Mesenchymal stem cell (in vitro differentiated cells and primary cell): ENCODE data around the gene SCN11A.

ENCODE experiments used
- DNase-seq: peaks from one replicate; pipeline ENCODE4 v3.0.0-alpha.2; 2013
- H2AFZ ChIP-seq: one replicate; pipeline ENCODE4 v1.6.1; 2013; ENCODE audit warnings: low read depth, mild to moderate bottlenecking, control low read depth, inconsistent platforms, low read length, moderate library complexity
- H2AK5ac ChIP-seq: 2 replicates; pipeline ENCODE4 v1.6.1; 2013; ENCODE audit warnings: low read length, moderate library complexity, mild to moderate bottlenecking, inconsistent platforms; ENCODE audit not compliant: severe bottlenecking
- H2BK120ac ChIP-seq: one replicate; pipeline ENCODE4 v1.6.1; 2013; ENCODE audit warnings: low read depth, mild to moderate bottlenecking, inconsistent platforms, low read length, moderate library complexity
- H2BK12ac ChIP-seq, 2 experiments: one replicate each; pipeline ENCODE4 v1.6.1; 2013; ENCODE audit warnings: inconsistent platforms in 2 of 2, low read length in 2 of 2, mild to moderate bottlenecking in 2 of 2, moderate library complexity in 2 of 2, control low read depth in 1 of 2
- H2BK15ac ChIP-seq: one replicate; pipeline ENCODE4 v1.6.1; 2013; ENCODE audit warnings: mild to moderate bottlenecking, low read depth, inconsistent platforms; ENCODE audit not compliant: poor library complexity, severe bottlenecking
- H2BK5ac ChIP-seq: 2 replicates; pipeline ENCODE4 v1.6.1; 2013; ENCODE audit warnings: low read depth, mild to moderate bottlenecking, low read length, control low read depth, inconsistent platforms; ENCODE audit not compliant: poor library complexity, severe bottlenecking
- H3K14ac ChIP-seq, 2 experiments: one replicate each; pipeline ENCODE4 v1.6.1; 2013; ENCODE audit warnings: inconsistent platforms in 2 of 2, low read length in 2 of 2, control low read depth in 1 of 2, mild to moderate bottlenecking in 1 of 2, moderate library complexity in 1 of 2
- H3K18ac ChIP-seq, 2 experiments: one replicate each; pipeline ENCODE4 v1.6.1; 2013; ENCODE audit warnings: inconsistent platforms in 2 of 2, low read length in 2 of 2, control low read depth in 1 of 2, low read depth in 1 of 2, mild to moderate bottlenecking in 1 of 2
- H3K23ac ChIP-seq, 2 experiments: one replicate each; pipeline ENCODE4 v1.6.1; 2013; ENCODE audit warnings: inconsistent platforms in 2 of 2, low read length in 2 of 2, mild to moderate bottlenecking in 2 of 2, moderate library complexity in 2 of 2, control low read depth in 1 of 2
- H3K27ac ChIP-seq: 2 replicates; pipeline ENCODE4 v1.5.1; 2013; ENCODE audit warnings: mild to moderate bottlenecking, moderate library complexity, low read length, control low read depth, inconsistent platforms; ENCODE audit not compliant: poor library complexity, severe bottlenecking
- H3K27me3 ChIP-seq, 2 experiments: 2 replicates each; pipeline versions ENCODE4 v1.6.1 to v1.7.0; 2013; ENCODE audit warnings: low read length in 2 of 2, mild to moderate bottlenecking in 2 of 2, moderate library complexity in 2 of 2, control low read depth in 1 of 2, inconsistent platforms in 1 of 2; ENCODE audit not compliant: control insufficient read depth in 1 of 2, insufficient read depth in 1 of 2
- H3K36me3 ChIP-seq, 2 experiments: 2 replicates each; pipeline versions ENCODE4 v1.6.1 to v1.7.0; 2013; ENCODE audit warnings: low read length in 2 of 2, control low read depth in 1 of 2, inconsistent platforms in 1 of 2, low read depth in 1 of 2, mild to moderate bottlenecking in 1 of 2; ENCODE audit not compliant: insufficient read depth in 2 of 2, control insufficient read depth in 1 of 2
- H3K4ac ChIP-seq, 2 experiments: one replicate each; pipeline ENCODE4 v1.6.1; 2013; ENCODE audit warnings: inconsistent platforms in 2 of 2, low read length in 2 of 2, mild to moderate bottlenecking in 2 of 2, moderate library complexity in 2 of 2, control low read depth in 1 of 2, low read depth in 1 of 2
- H3K4me1 ChIP-seq: 2 replicates; pipeline ENCODE4 v1.6.1; 2013; ENCODE audit warnings: low read depth, low read length, control low read depth; ENCODE audit not compliant: control insufficient read depth, insufficient read depth
- H3K4me2 ChIP-seq: 2 replicates; pipeline ENCODE4 v1.6.1; 2013; ENCODE audit warnings: low read length, mild to moderate bottlenecking, inconsistent platforms; ENCODE audit not compliant: poor library complexity, severe bottlenecking
- H3K4me3 ChIP-seq, 2 experiments: 2 replicates each; pipeline versions ENCODE4 v1.5.1 to v1.7.0; 2013; ENCODE audit warnings: low read length in 2 of 2, mild to moderate bottlenecking in 2 of 2, control low read depth in 1 of 2, low read depth in 1 of 2; ENCODE audit not compliant: insufficient read depth in 1 of 2
- H3K79me1 ChIP-seq: replicated peaks from 2 replicates; pipeline ENCODE4 v1.6.1; 2013; ENCODE audit warnings: mild to moderate bottlenecking, control low read depth, low read length, inconsistent platforms; ENCODE audit not compliant: poor library complexity, severe bottlenecking
- H3K9ac ChIP-seq: 2 replicates; pipeline ENCODE4 v1.7.0; 2013; ENCODE audit warnings: mild to moderate bottlenecking, low read length, moderate library complexity
- H3K9me3 ChIP-seq: 2 replicates; pipeline ENCODE4 v1.7.0; 2013; ENCODE audit warnings: mild to moderate bottlenecking, low read length; ENCODE audit not compliant: control insufficient read depth
- H4K8ac ChIP-seq: one replicate; pipeline ENCODE4 v1.6.1; 2013; ENCODE audit warnings: inconsistent platforms, mild to moderate bottlenecking, low read length, moderate library complexity
- H4K91ac ChIP-seq: one replicate; pipeline ENCODE4 v1.6.1; 2013; ENCODE audit warnings: mild to moderate bottlenecking, low read length, inconsistent platforms
- WGBS: methylation state at CpG from one replicate; pipeline ENCODE4 v1.1.7; 2013; ENCODE audit warnings: mixed read lengths; 5-methylcytosine and 5-hydroxymethylcytosine counted together

Gene SCN11A

DNA sequence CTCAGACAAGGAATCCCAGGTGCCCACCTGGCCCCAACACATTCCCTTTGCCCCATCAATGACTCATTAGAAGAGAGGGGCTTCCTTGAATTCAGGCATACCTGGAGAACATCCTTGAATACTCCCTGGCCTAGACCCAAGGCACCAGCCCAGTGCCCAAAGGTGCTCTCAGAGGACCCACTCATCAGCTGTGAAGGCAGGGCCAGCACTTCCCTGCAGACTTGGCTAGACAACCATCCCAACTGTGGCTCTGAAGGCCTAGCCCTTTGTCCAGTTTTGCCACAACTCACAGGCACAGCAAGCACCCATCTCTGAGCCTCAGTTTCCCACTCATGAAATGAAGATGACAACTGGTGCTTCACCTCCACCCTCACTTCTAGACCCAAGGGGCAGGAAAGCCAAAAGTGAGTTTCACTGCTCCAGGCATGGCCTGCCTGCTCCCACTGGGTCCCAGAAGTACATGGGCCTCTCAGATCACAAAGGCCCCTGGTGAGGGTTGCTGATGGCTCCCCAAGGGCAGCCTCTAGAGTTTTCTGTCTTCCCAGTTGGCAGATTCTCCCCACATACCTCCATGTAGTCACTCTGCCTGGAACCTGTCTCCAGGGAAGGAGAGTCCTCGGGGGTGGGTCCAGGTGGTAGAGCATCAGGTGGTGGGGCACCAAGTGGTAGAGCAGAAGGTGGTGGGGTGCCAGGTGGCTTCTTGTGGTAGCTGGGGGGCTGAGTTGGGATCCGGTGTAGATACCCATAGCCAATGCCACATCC, 48.2 kb upstream of the SCN11A start:
- no peak overlapping the region for H2BK120ac ChIP-seq
- no peak overlapping the region for H3K23ac ChIP-seq
- H2AK5ac ChIP-seq, result no peak overlapping the region
- no peak overlapping the region for H3K4me3 ChIP-seq
- H3K79me1 ChIP-seq, result peaks cover 59% of the 10 kb centered on the region
- no peak overlapping the region for H4K8ac ChIP-seq
- H3K27ac ChIP-seq, result no peak overlapping the region
- no peaks in the 10 kb centered on the region for H3K27me3 ChIP-seq
- no peaks in the 10 kb centered on the region for H3K9me3 ChIP-seq
- H2BK15ac ChIP-seq, result no peak overlapping the region
- H3K9ac ChIP-seq, result no peak overlapping the region
- 80% methylated on average over 1 of the region's 2 CpGs for WGBS
- H4K91ac ChIP-seq, result no peak overlapping the region
- no peak overlapping the region for H2AFZ ChIP-seq
- H3K18ac ChIP-seq, result no peak overlapping the region
- H2BK5ac ChIP-seq, result no peak overlapping the region
- peaks cover 60 to 73% of the 10 kb centered on the region in 2 experiments for H3K36me3 ChIP-seq
- H3K4me1 ChIP-seq, result peaks cover 16% of the 10 kb centered on the region
- no peak for DNase-seq
- H3K4me2 ChIP-seq, result no peak overlapping the region
- no peak overlapping the region for H3K14ac ChIP-seq
- no peak overlapping the region for H2BK12ac ChIP-seq
- H3K4ac ChIP-seq, result no peak overlapping the region

GRCh38 chr3:39099242-39099641, 47.5 kb upstream of the SCN11A start:
- Histone ChIP-seq H2BK12ac (no peak overlapping the region), H3K14ac (no peak overlapping the region), H2BK5ac (no peak overlapping the region), H2BK120ac (no peak overlapping the region), H3K4me1 (peaks cover 12% of the 10 kb centered on the region), H3K4me3 (no peak overlapping the region), H3K36me3 (peaks cover 64 to 80% of the 10 kb centered on the region in 2 experiments), H3K4ac (no peak overlapping the region), H2AFZ (no peak overlapping the region), H2AK5ac (no peak overlapping the region), H3K4me2 (no peak overlapping the region), H3K79me1 (peaks cover 52% of the 10 kb centered on the region), H3K23ac (no peak overlapping the region), H3K27ac (no peak overlapping the region), H3K27me3 (no peaks in the 10 kb centered on the region), H3K9me3 (no peaks in the 10 kb centered on the region), H3K9ac (no peak overlapping the region), H4K91ac (no peak overlapping the region), H2BK15ac (no peak overlapping the region), H3K18ac (no peak overlapping the region), H4K8ac (no peak overlapping the region)
- DNase-seq, result no peak
- WGBS, result 100% methylated on average over 1 of the region's 1 CpG

DNA sequence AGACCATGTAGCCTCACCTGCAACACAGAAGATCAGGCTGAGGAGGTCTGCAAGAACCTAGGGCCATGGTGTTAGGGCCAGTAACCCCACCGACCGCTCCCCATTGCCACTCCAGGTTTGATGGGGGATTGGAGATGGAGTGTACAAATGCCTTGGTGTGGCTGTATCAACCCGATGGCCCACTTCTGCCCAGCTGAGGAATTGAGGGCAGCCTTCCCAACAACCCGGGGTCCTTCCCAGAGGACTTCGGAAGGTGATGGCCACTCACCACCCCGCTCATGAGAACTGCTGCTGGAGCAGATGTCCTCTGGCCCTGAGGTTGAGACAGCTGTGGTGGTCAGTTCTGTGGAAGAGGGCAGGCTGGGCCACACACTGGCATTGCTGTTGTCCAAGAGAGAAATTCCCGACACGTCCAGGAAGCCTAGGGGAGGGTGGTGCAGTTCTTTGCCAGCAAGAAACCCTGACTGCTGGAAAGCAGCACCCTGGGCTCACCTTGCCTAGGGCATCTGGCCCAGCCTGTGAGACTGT, 46.8 kb upstream of the SCN11A start:
- H3K9me3 ChIP-seq, result no peaks in the 10 kb centered on the region
- H3K27me3 ChIP-seq, result no peaks in the 10 kb centered on the region
- no peak overlapping the region for H2BK5ac ChIP-seq
- peaks cover 10% of the 10 kb centered on the region for H3K4me1 ChIP-seq
- H2BK12ac ChIP-seq, result no peak overlapping the region
- no peak overlapping the region for H3K14ac ChIP-seq
- H3K18ac ChIP-seq, result no peak overlapping the region
- H3K4ac ChIP-seq, result no peak overlapping the region
- no peak overlapping the region for H4K8ac ChIP-seq
- peaks cover 62 to 87% of the 10 kb centered on the region in 2 experiments for H3K36me3 ChIP-seq
- H2BK120ac ChIP-seq, result no peak overlapping the region
- H3K79me1 ChIP-seq, result peaks cover 45% of the 10 kb centered on the region
- H3K4me2 ChIP-seq, result no peak overlapping the region
- H3K4me3 ChIP-seq, result no peak overlapping the region
- whole genome bisulfite sequencing, result 96% methylated on average over 8 of the region's 8 CpGs
- H2AK5ac ChIP-seq, result no peak overlapping the region
- no peak overlapping the region for H3K23ac ChIP-seq
- no peak overlapping the region for H4K91ac ChIP-seq
- H3K9ac ChIP-seq, result no peak overlapping the region
- H2AFZ ChIP-seq, result no peak overlapping the region
- no peak overlapping the region for H2BK15ac ChIP-seq
- no peak for DNase-seq
- no peak overlapping the region for H3K27ac ChIP-seq

DNA sequence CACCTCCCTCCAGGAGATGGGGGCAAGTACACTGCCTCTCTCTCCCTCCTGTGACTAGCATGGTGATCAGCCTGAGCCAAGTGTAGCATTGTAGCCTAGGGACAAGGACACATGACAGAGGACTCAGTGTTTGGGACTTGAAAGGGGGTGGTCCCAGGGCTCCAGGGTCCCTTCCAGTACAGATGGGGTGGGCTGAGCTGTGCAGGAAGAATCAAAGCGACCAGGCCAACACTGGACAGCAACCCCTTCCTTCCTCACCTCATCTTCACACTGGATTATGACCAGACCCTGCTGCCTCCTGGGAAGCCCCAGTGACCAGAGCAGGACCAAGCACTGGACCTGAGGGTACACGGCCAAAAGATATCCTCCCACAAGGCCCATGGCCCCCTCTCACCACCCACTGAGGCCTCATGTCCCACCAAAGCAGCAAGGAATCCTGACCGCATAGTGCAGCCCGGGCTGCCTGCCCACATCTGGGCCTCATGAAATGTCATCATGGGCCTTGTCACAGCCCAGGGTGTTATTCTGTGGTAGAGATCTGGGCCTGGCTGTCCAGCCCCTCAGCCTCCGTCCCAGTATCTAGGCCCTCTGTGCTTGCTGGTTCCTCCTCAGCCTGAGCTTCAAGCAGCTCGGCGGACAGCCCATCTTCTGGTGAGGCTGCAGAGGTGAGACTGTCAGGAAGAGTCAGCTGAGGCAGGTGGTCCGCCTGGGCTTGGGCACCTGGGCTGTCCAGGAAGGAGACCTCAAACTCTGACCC, 46.1 kb upstream of the SCN11A start:
- 91% methylated on average over 7 of the region's 8 CpGs for WGBS
- no peaks in the 10 kb centered on the region for H3K27me3 ChIP-seq
- H2AK5ac ChIP-seq, result no peak overlapping the region
- no peak overlapping the region for H3K23ac ChIP-seq
- peaks cover 6% of the 10 kb centered on the region for H3K4me1 ChIP-seq
- no peak overlapping the region for H2AFZ ChIP-seq
- no peak overlapping the region for H3K4me2 ChIP-seq
- no peak overlapping the region for H2BK15ac ChIP-seq
- H4K91ac ChIP-seq, result no peak overlapping the region
- no peak overlapping the region for H3K18ac ChIP-seq
- H3K9ac ChIP-seq, result no peak overlapping the region
- H3K36me3 ChIP-seq, result peaks cover 62 to 93% of the 10 kb centered on the region in 2 experiments
- no peak overlapping the region for H3K27ac ChIP-seq
- no peak overlapping the region for H2BK120ac ChIP-seq
- H2BK12ac ChIP-seq, result no peak overlapping the region
- DNase-seq, result no peak
- H3K4me3 ChIP-seq, result no peak overlapping the region
- no peak overlapping the region for H3K4ac ChIP-seq
- H3K14ac ChIP-seq, result no peak overlapping the region
- no peak overlapping the region for H4K8ac ChIP-seq
- no peaks in the 10 kb centered on the region for H3K9me3 ChIP-seq
- peaks cover 40% of the 10 kb centered on the region for H3K79me1 ChIP-seq
- no peak overlapping the region for H2BK5ac ChIP-seq
